AG10803 (cell line): Measurements from ENCODE around the gene FRA10AC1.

Experiments used
- DNase-seq: peaks from one replicate; pipeline ENCODE4 v3.0.0; 2010; ENCODE audit warnings: low read depth
- H3K4me3 ChIP-seq: 2 replicates; pipeline ENCODE4 v1.5.1; 2011; ENCODE audit warnings: mild to moderate bottlenecking, low read length, control low read depth
- CTCF ChIP-seq: conservative IDR thresholded peaks from 2 replicates; pipeline ENCODE4 v1.5.1; 2011; ENCODE audit warnings: mild to moderate bottlenecking, low read length, control low read depth, inconsistent platforms

FRA10AC1 gene

GRCh38 chr10:93667795-93668194 lies 34.6 kb downstream of the FRA10AC1 start:
- no peak for DNase-seq
- TF ChIP-seq CTCF: no peak
- H3K4me3 ChIP-seq: no peak overlapping the region

GRCh38 chr10:93666030-93666429 lies 36.4 kb downstream of the FRA10AC1 start:
- DNase-seq: no peak
- TF ChIP-seq CTCF: no peak
- H3K4me3 ChIP-seq: no peak overlapping the region

- DNase-seq: no peak
- TF ChIP-seq CTCF: no peak
- no peak overlapping the region for H3K4me3 ChIP-seq
Observed at GRCh38 chr10:93657757-93658156, 44.6 kb downstream of the FRA10AC1 start.

GRCh38 chr10:93656155-93656554 lies 46.2 kb downstream of the FRA10AC1 start:
- no peak for TF ChIP-seq CTCF
- DNase-seq: no peak

GRCh38 chr10:93654201-93654600 lies 48.2 kb downstream of the FRA10AC1 start:
- no peak for TF ChIP-seq CTCF
- DNase-seq: no peak
- H3K4me3 ChIP-seq: no peak overlapping the region

More at GRCh38 chr10:93656155-93656554, 46.2 kb downstream of the FRA10AC1 start:
- H3K4me3 ChIP-seq: no peak overlapping the region

GRCh38 chr10:93652857-93653256 lies 49.5 kb downstream of the FRA10AC1 start:
- peak; percentile 12 for DNase-seq
- H3K4me3 ChIP-seq: no peak overlapping the region
- no peak for TF ChIP-seq CTCF

- DNase-seq: no peak
- TF ChIP-seq CTCF: no peak
- no peak overlapping the region for H3K4me3 ChIP-seq
Observed at GRCh38 chr10:93639791-93640190, 62.6 kb downstream of the FRA10AC1 start.
